Mesenteric fat pad (tissue), 1 donor: ENCODE measurements around the gene MTNR1A. TPM values are rescaled to one million over a fixed set of nuclear protein-coding genes. Genes with fewer than 3 reads are reported as not detected.

Experiments used
- DNase-seq: peaks from one replicate; pipeline ENCODE4 v3.0.0-alpha.2; 2020; ENCODE audit warnings: low spot score
- total RNA-seq: library from RNA; stranded (reverse); fragmentation: NEBNext Ultra II Directional; extraction: Animal tissue kit (Norgen Biotek cat#: 25700); gene quantifications from one replicate; pipeline ENCODE4 v1.2.1, GENCODE V29; 2021
- donor health status: DM: yes; HTN: yes; CAD: no.

Gene MTNR1A
- total RNA-seq, 1 donor from 2014 or later, result not detected

GRCh38 chr4:186494496-186494895, 60.9 kb downstream of the MTNR1A start:
- DNase-seq, result no peak

DNA sequence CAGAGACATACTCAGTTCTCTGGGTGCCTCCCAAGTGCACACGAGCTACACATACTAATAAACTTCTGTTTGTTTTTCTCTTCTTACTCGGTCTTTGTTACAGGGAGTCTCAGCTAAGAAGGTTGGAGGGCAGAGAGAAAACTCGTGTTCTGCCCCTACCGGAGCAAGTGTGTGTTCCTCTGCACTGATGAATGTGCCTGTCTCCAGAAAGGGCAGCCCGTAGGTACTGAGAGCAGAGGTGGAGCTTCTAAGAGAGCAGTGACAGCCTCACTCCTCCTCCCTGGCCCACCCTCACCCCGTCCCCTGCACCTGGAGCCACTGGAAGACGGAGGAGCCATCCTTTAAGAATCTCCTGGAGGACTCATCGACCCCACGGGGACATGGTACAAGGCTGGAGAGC, 67.6 kb downstream of the MTNR1A start:
- no peak for DNase-seq

- DNase-seq, result no peak
Measured at GRCh38 chr4:186486172-186486571, 69.2 kb downstream of the MTNR1A start.

DNA sequence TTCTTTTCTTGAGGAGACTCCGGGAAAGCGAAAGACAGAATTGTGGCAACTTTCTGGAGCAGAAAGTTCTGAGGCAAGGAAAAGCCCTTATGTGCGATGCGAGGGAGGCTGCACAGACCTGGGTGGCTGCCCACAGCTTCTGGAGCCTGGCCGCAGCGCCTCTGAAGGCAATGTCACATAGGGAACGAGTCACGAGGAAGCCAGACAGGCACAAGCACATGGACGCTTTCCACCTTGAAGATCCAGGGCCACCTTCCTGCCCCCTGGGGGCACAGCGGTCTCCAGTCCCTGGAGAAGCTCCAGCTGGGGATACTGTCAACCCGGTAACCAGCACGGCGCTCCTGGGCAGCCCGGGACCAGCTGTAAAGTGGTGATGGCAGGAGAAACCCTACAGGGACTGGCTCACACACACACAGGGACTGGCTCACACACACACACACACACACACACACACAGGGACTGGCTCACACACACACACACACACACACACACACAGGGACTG, 69.8 kb downstream of the MTNR1A start:
- no peak for DNase-seq

GRCh38 chr4:186485150-186485549, 70.2 kb downstream of the MTNR1A start:
- no peak for DNase-seq

GRCh38 chr4:186483656-186484055, 71.7 kb downstream of the MTNR1A start:
- no peak for DNase-seq

Other genes with a start within 250 kb of the MTNR1A start
- gene FAT1, start 168.3 kb upstream of the MTNR1A start, total RNA-seq, result 50.3 TPM